Astrocyte (in vitro differentiated cells and primary cell): ENCODE data around the gene GSK3B. TPM values are rescaled to one million over a fixed set of nuclear protein-coding genes. Genes with fewer than 3 reads are reported as not detected.

Experiments
- DNase-seq: peaks from one replicate; pipeline ENCODE4 v3.0.0-alpha.2; 2010; ENCODE audit warnings: low read depth
- FAIRE-seq: peaks from 2 replicates; lab custom pipeline; 2011; peaks lifted over from hg19 to GRCh38; lab: Jason Lieb, UNC
- H2AFZ ChIP-seq: 2 replicates; pipeline ENCODE4 v1.6.0; 2012; ENCODE audit warnings: low read depth, low read length, inconsistent platforms
- H3K27ac ChIP-seq: 2 replicates; pipeline ENCODE4 v1.5.1; 2011; ENCODE audit warnings: low read depth, low read length, inconsistent platforms
- H3K27me3 ChIP-seq: 2 replicates; pipeline ENCODE4 v1.6.0; 2011; ENCODE audit warnings: low read length, inconsistent platforms; ENCODE audit not compliant: insufficient read depth
- H3K36me3 ChIP-seq: 2 replicates; pipeline ENCODE4 v1.5.1; 2011; ENCODE audit warnings: low read length, inconsistent platforms; ENCODE audit not compliant: insufficient read depth
- H3K4me1 ChIP-seq: 2 replicates; pipeline ENCODE4 v1.5.1; 2011; ENCODE audit warnings: low read length, inconsistent platforms; ENCODE audit not compliant: insufficient read depth
- H3K4me2 ChIP-seq: 2 replicates; pipeline ENCODE4 v1.6.0; 2012; ENCODE audit warnings: low read length, inconsistent platforms
- H3K4me3 ChIP-seq: 2 replicates; pipeline ENCODE4 v1.5.1; 2011; ENCODE audit warnings: low read depth, mild to moderate bottlenecking, low read length, inconsistent platforms; ENCODE audit not compliant: insufficient read depth
- H3K79me2 ChIP-seq: 2 replicates; pipeline ENCODE4 v1.6.0; 2012; ENCODE audit warnings: mild to moderate bottlenecking, low read length, inconsistent platforms; ENCODE audit not compliant: insufficient read depth
- H3K9ac ChIP-seq: 2 replicates; pipeline ENCODE4 v1.6.0; 2012; ENCODE audit warnings: mild to moderate bottlenecking, low read length, inconsistent platforms
- H3K9me3 ChIP-seq: 2 replicates; pipeline ENCODE4 v1.5.1; 2012; ENCODE audit warnings: low read depth, mild to moderate bottlenecking, low read length, inconsistent platforms; ENCODE audit not compliant: insufficient read depth
- H4K20me1 ChIP-seq: 2 replicates; pipeline ENCODE4 v1.6.0; 2012; ENCODE audit warnings: low read length, inconsistent platforms; ENCODE audit not compliant: insufficient read depth
- H3K27ac Mint-ChIP-seq: one replicate; pipeline ENCODE4 v1.8.0; 2021; ENCODE audit warnings: mild to moderate bottlenecking, mixed read lengths; ENCODE audit not compliant: unreplicated experiment
- H3K27me3 Mint-ChIP-seq: one replicate; pipeline ENCODE4 v1.8.0; 2021; ENCODE audit warnings: low read depth, mixed read lengths; ENCODE audit not compliant: unreplicated experiment
- H3K36me3 Mint-ChIP-seq: one replicate; pipeline ENCODE4 v1.8.0; 2021; ENCODE audit warnings: low read depth, mixed read lengths; ENCODE audit not compliant: unreplicated experiment
- H3K4me1 Mint-ChIP-seq: one replicate; pipeline ENCODE4 v1.8.0; 2021; ENCODE audit warnings: low read depth, mixed read lengths; ENCODE audit not compliant: unreplicated experiment
- H3K4me3 Mint-ChIP-seq: one replicate; pipeline ENCODE4 v1.8.0; 2021; ENCODE audit warnings: mild to moderate bottlenecking, moderate library complexity, mixed read lengths; ENCODE audit not compliant: unreplicated experiment
- H3K9me3 Mint-ChIP-seq: one replicate; pipeline ENCODE4 v1.8.0; 2021; ENCODE audit warnings: mild to moderate bottlenecking, mixed read lengths; ENCODE audit not compliant: unreplicated experiment
- CTCF ChIP-seq: IDR thresholded peaks from 2 replicates; pipeline ENCODE4 v1.5.1; 2011; ENCODE audit warnings: low read depth, mild to moderate bottlenecking, inconsistent platforms, low read length, moderate library complexity; ENCODE audit not compliant: insufficient read depth
- EZH2 ChIP-seq: IDR thresholded peaks from 2 replicates; pipeline ENCODE4 v1.6.1; 2012; ENCODE audit warnings: mild to moderate bottlenecking, low read length, inconsistent platforms; ENCODE audit not compliant: insufficient read depth
- total RNA-seq: library from RNA; stranded (reverse); gene quantifications from 2 replicates; pipeline ENCODE4 v1.2.1, GENCODE V29; 2021

The GSK3B gene
- total RNA-seq, 1 donor from 2014 or later = 80.6 TPM

- Histone ChIP-seq H3K27me3 (no peaks in the 10 kb centered on the region), H3K4me3 (no peak overlapping the region), H3K36me3 (no peaks in the 10 kb centered on the region), H3K4me2 (no peak overlapping the region), H4K20me1 (no peaks in the 10 kb centered on the region), H3K79me2 (no peaks in the 10 kb centered on the region), H2AFZ (no peak overlapping the region), H3K4me1 (no peaks in the 10 kb centered on the region), H3K9ac (no peak overlapping the region), H3K27ac (no peak overlapping the region), H3K9me3 (no peaks in the 10 kb centered on the region)
- Mint-ChIP-seq H3K4me3 (no peak overlapping the region), H3K4me1 (peaks cover 2% of the 10 kb centered on the region), H3K9me3 (no peaks in the 10 kb centered on the region), H3K27ac (no peak overlapping the region), H3K27me3 (peaks cover 9% of the 10 kb centered on the region), H3K36me3 (peaks cover 3% of the 10 kb centered on the region)
- TF ChIP-seq CTCF (no peak), EZH2 (no peak)
- no peak for DNase-seq
- no peak for FAIRE-seq
Measured at GRCh38 chr3:119819806-119820205, 274.4 kb downstream of the GSK3B start.

GRCh38 chr3:119818937-119819336 is 275.3 kb downstream of the GSK3B start:
- Histone ChIP-seq H3K79me2 (no peaks in the 10 kb centered on the region), H3K27me3 (no peaks in the 10 kb centered on the region), H3K4me3 (no peak overlapping the region), H3K27ac (no peak overlapping the region), H3K9me3 (no peaks in the 10 kb centered on the region), H3K9ac (no peak overlapping the region), H2AFZ (no peak overlapping the region), H4K20me1 (no peaks in the 10 kb centered on the region), H3K4me1 (no peaks in the 10 kb centered on the region), H3K4me2 (no peak overlapping the region), H3K36me3 (no peaks in the 10 kb centered on the region)
- no peak for DNase-seq
- no peak for TF ChIP-seq CTCF
- TF ChIP-seq EZH2 = no peak
- no peak overlapping the region for H3K4me3 Mint-ChIP-seq
- H3K4me1 Mint-ChIP-seq = peaks cover 2% of the 10 kb centered on the region
- no peaks in the 10 kb centered on the region for H3K9me3 Mint-ChIP-seq
- H3K27me3 Mint-ChIP-seq = peaks cover 12% of the 10 kb centered on the region
- H3K36me3 Mint-ChIP-seq = peaks cover 1% of the 10 kb centered on the region
- no peak overlapping the region for H3K27ac Mint-ChIP-seq
- FAIRE-seq = no peak

- H3K4me3 ChIP-seq = no peak overlapping the region
- peaks cover 22% of the 10 kb centered on the region for H3K27me3 Mint-ChIP-seq
- H3K4me1 Mint-ChIP-seq = peaks cover 2% of the 10 kb centered on the region
- H3K36me3 ChIP-seq = no peaks in the 10 kb centered on the region
- H3K36me3 Mint-ChIP-seq = peaks cover 3% of the 10 kb centered on the region
- H3K9me3 Mint-ChIP-seq = no peaks in the 10 kb centered on the region
- H3K4me3 Mint-ChIP-seq = no peak overlapping the region
- TF ChIP-seq CTCF (no peak), EZH2 (no peak)
- no peak overlapping the region for H3K27ac Mint-ChIP-seq
- DNase-seq (no peak), FAIRE-seq (no peak)
- no peak overlapping the region for H3K4me2 ChIP-seq
- H3K9ac ChIP-seq = no peak overlapping the region
- H3K79me2 ChIP-seq = no peaks in the 10 kb centered on the region
- H2AFZ ChIP-seq = no peak overlapping the region
- no peaks in the 10 kb centered on the region for H4K20me1 ChIP-seq
- no peak overlapping the region for H3K27ac ChIP-seq
- no peaks in the 10 kb centered on the region for H3K9me3 ChIP-seq
- H3K4me1 ChIP-seq = no peaks in the 10 kb centered on the region
- no peaks in the 10 kb centered on the region for H3K27me3 ChIP-seq
Measured at GRCh38 chr3:119817583-119818363, 276.5 kb downstream of the GSK3B start.
